ENCODE results near the gene AKAP13. TPM values are rescaled to one million over a fixed set of nuclear protein-coding genes. Genes with fewer than 3 reads are reported as not detected.

AKAP13 gene
- polyA plus RNA-seq, 1 of the 3 experiments (the other 2 are of a cell fraction) = 8.4 TPM

GRCh38 chr15:85716261-85716660 lies 335.9 kb downstream of the AKAP13 start (continued):
- no peak for TF ChIP-seq CTCF (IDR thresholded peaks at IDR 0.05)
- TF ChIP-seq FOXM1 (IDR thresholded peaks at IDR 0.05; ENCODE audit: low read depth) = no peak
- TF ChIP-seq MEF2A (IDR thresholded peaks at IDR 0.05; ENCODE audit: borderline replicate concordance, low read depth) = no peak
- no peak for TF ChIP-seq REST (IDR thresholded peaks at IDR 0.05; ENCODE audit: low read depth, low read length)
- TF ChIP-seq TCF12 (IDR thresholded peaks at IDR 0.05) = no peak

- DNase-seq = no peak
- no peaks in the 10 kb centered on the region for H3K4me1 ChIP-seq (ENCODE audit: control insufficient read depth in 1 of 2, insufficient read depth in 2 of 2, low read depth in 1 of 2, low read length in 1 of 2)
- no peak overlapping the region for H2AFZ ChIP-seq (ENCODE audit: low read depth)
- no peaks in the 10 kb centered on the region for H4K20me1 ChIP-seq (ENCODE audit: insufficient read depth)
- H3K27ac ChIP-seq (ENCODE audit: low read depth in 2 of 2, low read length in 1 of 2) = no peak overlapping the region
- no peak overlapping the region for H3K4me2 ChIP-seq
- peaks cover 50 to 54% of the 10 kb centered on the region in 2 experiments for H3K36me3 ChIP-seq (replicated peaks in 1 of 2; ENCODE audit: control insufficient read depth in 1 of 2, insufficient read depth in 2 of 2, low read length in 1 of 2)
- H3K27me3 ChIP-seq (ENCODE audit: insufficient read depth) = no peaks in the 10 kb centered on the region
- H3K79me2 ChIP-seq (ENCODE audit: insufficient read depth) = no peaks in the 10 kb centered on the region
- POLR2A ChIA-PET = no interaction called here
- H3K9me2 ChIP-seq = no peaks in the 10 kb centered on the region
- WGBS (ENCODE audit: low lambda C conversion rate) = 97% methylated on average over 2 of the region's 2 CpGs
- no peaks in the 10 kb centered on the region for H3K9me3 ChIP-seq
- no peak overlapping the region for H3K4me3 ChIP-seq (ENCODE audit: low read depth in 2 of 2, low read length in 1 of 2)
- CTCF ChIA-PET = interaction anchor here (0.7 kb wide), 1 partner anchor 14 kb away, joined by 3 read pairs; no protein-coding TSS in a partner anchor
- H3K9ac ChIP-seq = no peak overlapping the region
- H3F3A ChIP-seq (replicated peaks; ENCODE audit: insufficient read depth) = no peaks in the 10 kb centered on the region
- TF ChIP-seq IRF3 (IDR thresholded peaks at IDR 0.05; ENCODE audit: low read depth, low read length) (no peak), NFIC (IDR thresholded peaks at IDR 0.05; ENCODE audit: borderline replicate concordance) (no peak), ZBTB33 (IDR thresholded peaks at IDR 0.05; ENCODE audit: borderline replicate concordance, low read depth) (no peak), SMC3 (IDR thresholded peaks at IDR 0.05; ENCODE audit: low read depth, low read length) (no peak), USF1 (IDR thresholded peaks at IDR 0.05; ENCODE audit: borderline replicate concordance, low read depth) (no peak), FOSL2 (IDR thresholded peaks at IDR 0.05; ENCODE audit: borderline replicate concordance, low read depth) (no peak), EP300 (IDR thresholded peaks at IDR 0.05; ENCODE audit: borderline replicate concordance in 1 of 2, low read depth in 1 of 2, low read length in 1 of 2) (no peak), PBX3 (IDR thresholded peaks at IDR 0.05) (no peak), CTCF (IDR thresholded peaks at IDR 0.05) (no peak), ELF1 (IDR thresholded peaks at IDR 0.05) (no peak), MAX (IDR thresholded peaks at IDR 0.05; ENCODE audit: low read depth) (no peak), RFX5 (IDR thresholded peaks at IDR 0.05; ENCODE audit: low read length) (no peak), USF2 (IDR thresholded peaks at IDR 0.05; ENCODE audit: borderline replicate concordance, low read depth, low read length) (no peak)
These were observed 336.8 kb downstream of the AKAP13 start for GRCh38 chr15:85717212-85717611.

Data from SK-N-SH (cell line).